Stomach (tissue), 4 donors: ENCODE results near the gene NUDT4B.
"Not testable (repeated sequence)": the region's sequence is repeated elsewhere in the genome, so short reads cannot be mapped to it uniquely, and the experiment has no call there.

ENCODE experiments used
- CTCF ChIP-seq, 7 experiments: fragments of 450-650 bp in 4 of 7; fragments of 200-600 bp in 3 of 7; sonication (generic) in 3 of 7; IDR thresholded peaks; one replicate each; pipeline ENCODE4 v1.5.1; 2016 to 2019; ENCODE audit warnings: antibody characterized with exemption in 7 of 7, control low read depth in 2 of 7, mild to moderate bottlenecking in 1 of 7
- EP300 ChIP-seq: sonication (generic); formaldehyde crosslinking; IDR thresholded peaks from one replicate; pipeline ENCODE4 v1.6.1; 2017; ENCODE audit warnings: antibody characterized with exemption
- POLR2A ChIP-seq, 4 donors: fragments of 450-650 bp; IDR thresholded peaks; one replicate each; pipeline ENCODE4 v1.6.1; 2016; ENCODE audit warnings: antibody characterized with exemption in 4 of 4, control low read depth in 2 of 4, mild to moderate bottlenecking in 1 of 4, moderate library complexity in 1 of 4
- POLR2AphosphoS5 ChIP-seq, 3 donors: sonication (generic); formaldehyde crosslinking; IDR thresholded peaks; one replicate each; pipeline ENCODE4 v1.6.1; 2016; ENCODE audit warnings: antibody characterized with exemption in 3 of 3

GRCh38 chr1:148769495-148769894 is 20.9 kb downstream of the NUDT4B start:
- TF ChIP-seq POLR2A (IDR thresholded peaks at IDR 0.05); CTCF (IDR thresholded peaks at IDR 0.05); POLR2AphosphoS5 (IDR thresholded peaks at IDR 0.05); EP300: not testable (repeated sequence)
